GM21528 (cell line): ENCODE data around the gene GIGYF1.
"Not testable (repeated sequence)": the region's sequence is repeated elsewhere in the genome, so short reads cannot be mapped to it uniquely, and the experiment has no call there.

ENCODE experiments used
- ATAC-seq: cut with Tn5 transposase; IDR thresholded peaks from one replicate; pipeline ENCODE4 v1.9.1; 2021; ENCODE audit warnings: mild to moderate bottlenecking, moderate library complexity; ENCODE audit not compliant: unreplicated experiment, low FRiP score

Gene GIGYF1

DNA sequence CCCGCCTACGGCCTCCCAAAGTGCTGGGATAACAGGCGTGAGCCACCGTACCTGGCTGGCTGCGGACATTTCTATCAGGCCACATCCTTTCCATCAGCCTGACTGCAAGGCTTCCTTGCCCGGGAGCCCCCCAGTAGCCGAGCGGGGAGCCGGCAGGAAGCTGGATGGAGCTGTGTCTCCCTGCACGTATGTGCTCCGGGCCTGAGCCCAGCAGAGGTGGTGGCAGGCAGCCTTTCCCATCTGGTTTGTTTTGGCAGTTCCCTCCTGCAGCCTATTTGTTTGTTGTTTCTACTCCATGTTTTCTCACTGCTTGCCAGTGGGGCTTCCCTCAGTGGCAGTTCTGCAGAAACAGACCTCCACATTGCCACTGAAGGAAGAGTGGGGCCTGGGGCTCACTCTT, 17.3 kb upstream of the GIGYF1 start:
- ATAC-seq: no peak

DNA sequence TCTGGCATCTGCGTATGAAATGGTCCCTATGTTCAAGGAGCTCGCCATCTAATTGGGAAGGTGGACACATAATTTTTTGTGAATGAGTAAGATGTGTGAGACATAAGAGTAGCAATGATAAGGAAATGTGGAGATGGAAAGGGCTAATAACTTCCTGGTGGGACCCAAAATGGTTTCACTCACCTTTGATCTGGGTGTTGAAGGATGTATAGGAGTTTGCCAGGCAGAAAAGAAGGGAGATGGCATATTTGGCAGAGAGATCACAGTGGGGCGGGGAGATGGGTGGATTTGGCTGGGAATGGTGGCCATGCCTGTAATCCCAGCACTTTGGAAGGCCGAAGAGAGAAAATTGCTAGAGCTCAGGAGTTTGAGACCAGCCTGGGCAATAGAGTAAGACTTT, 16.4 kb upstream of the GIGYF1 start:
- ATAC-seq: no peak

DNA sequence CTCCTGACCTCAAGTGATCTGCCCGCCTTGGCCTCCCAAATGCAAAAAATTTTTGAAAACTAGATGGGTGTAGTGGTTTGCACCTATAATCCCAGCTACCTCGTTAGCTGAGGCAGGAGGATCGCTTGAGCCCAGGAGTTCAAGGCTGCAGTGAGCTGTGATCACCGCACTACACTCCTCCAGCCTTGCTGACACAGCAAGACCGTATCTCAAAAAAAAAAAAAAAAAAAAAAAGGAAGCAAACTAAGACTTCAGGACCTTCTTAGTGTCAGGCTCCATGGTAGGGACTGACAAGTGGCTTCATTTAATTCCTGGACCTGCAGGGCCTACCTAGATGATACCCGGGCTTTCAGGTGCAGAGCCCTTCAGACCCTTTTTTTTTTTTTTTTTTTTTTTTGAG, 14.3 kb upstream of the GIGYF1 start:
- no peak for ATAC-seq

DNA sequence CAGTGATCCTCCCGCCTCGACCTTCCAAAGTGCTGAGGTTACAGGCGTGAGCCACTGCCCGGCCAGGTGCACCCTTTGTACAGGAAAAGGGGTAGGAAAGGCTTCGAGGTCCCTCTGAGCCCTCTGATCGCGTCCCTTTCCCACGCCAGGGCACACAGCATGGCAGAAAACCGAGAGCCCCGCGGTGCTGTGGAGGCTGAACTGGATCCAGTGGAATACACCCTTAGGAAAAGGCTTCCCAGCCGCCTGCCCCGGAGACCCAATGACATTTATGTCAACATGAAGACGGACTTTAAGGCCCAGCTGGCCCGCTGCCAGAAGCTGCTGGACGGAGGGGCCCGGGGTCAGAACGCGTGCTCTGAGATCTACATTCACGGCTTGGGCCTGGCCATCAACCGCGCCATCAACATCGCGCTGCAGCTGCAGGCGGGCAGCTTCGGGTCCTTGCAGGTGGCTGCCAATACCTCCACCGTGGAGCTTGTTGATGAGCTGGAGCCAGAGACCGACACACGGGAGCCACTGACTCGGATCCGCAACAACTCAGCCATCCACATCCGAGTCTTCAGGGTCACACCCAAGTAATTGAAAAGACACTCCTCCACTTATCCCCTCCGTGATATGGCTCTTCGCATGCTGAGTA, 12.7 kb upstream of the GIGYF1 start:
- ATAC-seq: no peak

- ATAC-seq: peak; percentile 87
Measured at GRCh38 chr7:100705753-100706671, 12.0 kb upstream of the GIGYF1 start, which contains the start of gene POP7. TSS of gene POP7 (plus strand) at chr7:100706121. CDS start at chr7:100706831, 710 bp downstream.

- ATAC-seq: peak; percentile 67
Measured at GRCh38 chr7:100705320-100705752, 11.3 kb upstream of the GIGYF1 start.

DNA sequence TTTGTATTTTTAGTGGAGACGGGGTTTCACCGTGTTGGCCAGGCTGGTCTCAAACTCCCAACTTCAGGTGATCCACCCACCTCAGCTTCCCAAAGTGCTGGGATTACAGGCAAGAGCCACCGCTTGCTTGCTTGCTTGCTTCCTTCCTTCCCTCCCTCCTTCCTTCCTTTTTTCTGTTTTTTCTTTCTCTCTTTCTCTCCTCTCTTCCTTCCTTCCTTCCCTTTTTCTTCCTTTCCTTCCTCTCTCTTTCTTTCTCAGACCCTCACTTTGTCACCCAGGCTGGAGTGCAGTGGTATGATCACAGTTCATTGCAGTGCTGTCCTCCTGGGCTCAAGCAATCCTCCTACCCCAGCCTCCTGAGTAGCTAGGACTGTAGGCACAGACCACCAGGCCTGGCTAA, 7.0 kb upstream of the GIGYF1 start:
- not testable (repeated sequence) for ATAC-seq

- no peak for ATAC-seq
Measured at GRCh38 chr7:100699018-100699417, 5.0 kb upstream of the GIGYF1 start.

GRCh38 chr7:100696123-100696521, 2.1 kb upstream of the GIGYF1 start:
- no peak for ATAC-seq

DNA sequence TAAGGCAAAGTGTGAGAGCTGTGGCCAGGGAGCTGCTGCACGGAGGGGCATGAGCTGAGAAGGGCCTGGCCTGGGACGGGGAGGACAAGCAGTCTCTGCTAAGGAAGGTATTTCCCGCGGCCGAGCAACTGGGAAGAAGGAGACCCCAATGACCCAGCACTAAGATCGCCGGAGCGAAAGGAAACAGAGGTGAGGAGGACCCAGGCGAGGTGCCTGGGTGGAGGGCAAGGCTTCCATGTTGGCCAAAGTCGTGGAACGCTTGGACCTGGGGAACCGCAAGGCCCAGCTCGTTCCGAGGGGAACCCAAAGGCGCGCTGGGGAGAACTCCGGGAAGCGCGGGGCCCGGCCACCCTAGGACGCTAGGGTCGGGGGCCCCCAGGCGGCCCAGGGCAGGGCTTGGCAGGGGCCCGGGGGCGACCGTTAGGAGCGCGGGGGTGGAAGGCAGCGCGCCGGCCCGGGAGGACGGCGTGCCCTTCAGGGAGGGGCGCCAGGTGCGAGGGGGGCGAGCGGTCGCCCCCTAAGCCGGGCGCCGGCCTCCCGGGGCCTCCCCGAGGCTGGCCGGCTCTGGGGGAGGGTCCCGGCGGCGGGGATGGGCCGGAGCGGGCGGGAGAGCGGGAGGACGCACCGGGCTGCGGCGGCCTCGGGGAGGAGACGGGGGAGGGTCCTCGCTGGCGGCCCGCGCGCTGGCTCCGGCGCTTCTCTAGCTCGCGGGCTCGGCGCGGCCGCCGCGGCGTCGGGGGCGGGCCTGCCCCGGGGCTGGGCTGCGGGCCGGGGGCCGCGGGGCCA, 545 bp downstream of the GIGYF1 start:
- ATAC-seq: peak; percentile 33

- no peak for ATAC-seq
Measured at GRCh38 chr7:100692578-100692961, 1.5 kb downstream of the GIGYF1 start.

- ATAC-seq: no peak
Measured at GRCh38 chr7:100691676-100692577, 2.1 kb downstream of the GIGYF1 start.

DNA sequence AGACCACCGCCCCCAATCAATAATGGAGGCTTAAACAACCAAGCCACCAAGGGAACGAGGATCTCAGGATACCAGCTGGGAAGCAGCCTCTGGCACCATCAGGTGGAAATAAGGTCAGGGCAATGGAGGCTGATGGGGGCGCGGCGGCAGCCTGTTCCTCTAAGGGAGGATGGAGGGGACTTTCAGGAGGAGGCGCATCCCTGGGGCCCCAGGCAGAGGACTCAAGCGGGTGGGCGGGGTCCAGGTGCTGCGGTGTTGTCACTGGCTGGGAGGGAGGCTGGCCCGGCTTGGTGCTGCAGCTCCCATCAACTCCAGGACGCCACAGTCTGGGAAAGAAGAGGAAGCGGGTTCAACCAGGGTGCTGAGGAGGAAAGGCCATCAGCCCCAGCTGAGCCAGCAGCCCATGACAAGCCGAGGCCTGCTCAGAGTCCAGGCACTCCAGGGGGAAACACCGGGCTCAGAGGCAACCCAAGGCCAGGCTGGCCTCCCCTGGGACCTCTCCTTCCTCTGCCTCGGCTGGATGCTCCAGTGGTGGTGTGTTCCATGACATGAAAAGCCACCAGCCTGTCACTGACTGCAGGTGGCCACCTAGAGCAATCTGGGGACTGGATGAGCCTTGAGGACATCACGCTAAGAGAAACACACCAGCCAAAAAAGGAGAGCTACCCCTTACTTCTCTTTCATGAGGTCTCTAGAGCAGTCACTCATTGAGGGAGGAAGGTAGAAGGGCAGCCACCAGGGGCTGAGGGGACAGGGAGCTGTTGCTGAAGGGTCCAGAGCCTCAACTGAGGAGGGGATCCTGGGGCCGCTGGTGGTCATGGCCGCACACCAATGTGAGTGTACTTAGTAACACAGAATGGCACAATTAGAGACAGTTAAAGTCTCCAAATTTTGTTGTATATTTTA, 4.6 kb downstream of the GIGYF1 start:
- no peak for ATAC-seq

- ATAC-seq: no peak
Measured at GRCh38 chr7:100688326-100688860, 5.7 kb downstream of the GIGYF1 start.

- no peak for ATAC-seq
Measured at GRCh38 chr7:100687751-100688300, 6.2 kb downstream of the GIGYF1 start.

DNA sequence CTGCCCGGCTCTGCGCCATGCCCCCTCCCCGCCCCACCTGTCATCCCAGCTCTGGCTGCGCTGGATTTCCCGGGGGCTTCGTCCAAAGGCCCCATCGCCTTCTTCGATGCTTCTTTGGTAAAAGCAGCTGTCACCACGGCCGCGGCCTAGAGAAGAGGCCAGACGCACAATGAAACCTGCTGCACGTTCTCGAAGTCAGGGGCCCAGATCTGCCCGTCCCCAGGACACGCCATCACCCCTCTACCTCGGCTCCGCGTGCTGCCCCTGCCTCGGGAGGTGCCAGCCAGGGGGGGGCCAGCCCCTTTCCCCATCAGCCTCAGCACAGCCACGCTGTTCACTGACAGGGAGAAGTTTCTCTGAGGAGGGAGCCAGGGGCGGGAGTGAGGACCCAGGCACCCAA, 6.8 kb downstream of the GIGYF1 start:
- ATAC-seq: no peak

DNA sequence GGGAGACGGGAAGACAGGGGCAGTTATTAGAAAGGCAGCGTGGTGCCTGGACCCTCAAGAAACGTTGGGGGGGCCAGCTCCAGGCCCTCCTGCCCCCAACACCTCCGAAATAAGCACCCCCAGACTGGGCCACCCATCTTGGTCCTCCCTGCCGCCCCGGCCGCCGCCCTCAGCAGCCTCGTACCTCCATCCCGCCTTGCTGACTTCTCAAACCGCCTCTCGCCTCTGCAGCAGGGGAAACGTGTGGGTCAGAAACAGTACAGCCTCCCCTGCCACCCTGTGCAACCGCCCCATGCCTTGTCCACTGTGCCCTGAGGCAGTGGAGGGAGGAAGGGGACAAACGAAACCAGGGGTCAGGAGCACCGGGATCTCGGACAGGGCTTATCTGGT, 7.2 kb downstream of the GIGYF1 start:
- ATAC-seq: no peak

DNA sequence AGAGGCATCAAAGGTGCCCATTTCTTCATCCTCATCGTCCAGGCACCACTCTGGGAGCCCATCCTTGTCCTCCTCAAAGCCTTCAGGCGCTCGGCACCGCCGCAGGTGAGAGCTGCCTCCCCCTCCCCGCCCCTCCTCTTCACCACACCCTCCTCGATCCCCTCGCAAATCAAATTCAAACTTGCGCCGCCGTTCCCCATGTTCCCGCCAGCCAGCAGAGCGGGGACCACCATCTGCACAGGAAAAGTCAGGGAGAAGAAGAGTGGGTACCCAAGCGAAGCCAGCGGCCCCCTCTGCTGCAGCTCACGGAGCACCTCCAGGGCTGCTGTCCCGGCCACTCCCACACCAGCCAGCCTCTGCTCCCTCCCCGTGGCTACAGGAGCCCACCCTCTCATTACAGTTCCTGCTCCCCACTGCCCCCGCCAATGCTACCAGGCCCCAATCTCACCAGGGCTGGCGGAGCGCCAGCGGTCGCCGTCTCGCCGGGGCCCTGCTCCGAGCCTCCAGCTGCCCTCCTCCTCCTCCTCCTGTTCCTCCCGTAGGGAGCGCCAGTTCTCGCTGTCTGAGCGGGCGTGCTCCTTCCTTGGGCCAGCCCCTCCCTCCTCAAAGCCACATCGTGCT, 7.7 kb downstream of the GIGYF1 start:
- no peak for ATAC-seq
